Liver (tissue), 3 donors: ENCODE measurements around the gene SH3RF3.

Experiments used
- ATF3 ChIP-seq: IDR thresholded peaks from 2 replicates; pipeline ENCODE4 v1.6.1; 2016; ENCODE audit warnings: antibody characterized with exemption
- EGR1 ChIP-seq, 2 donors: IDR thresholded peaks; 2 replicates each; pipeline ENCODE4 v1.6.1; 2016 to 2018; ENCODE audit warnings: antibody characterized with exemption in 2 of 2, low read depth in 2 of 2
- FOXA1 ChIP-seq: IDR thresholded peaks from 2 replicates; pipeline ENCODE4 v1.6.1; 2016; ENCODE audit warnings: antibody characterized with exemption
- GABPA ChIP-seq, 2 donors: IDR thresholded peaks in 1 of 2; conservative IDR thresholded peaks in 1 of 2; 2 replicates each; pipeline ENCODE4 v1.6.1; 2016; ENCODE audit warnings: antibody characterized with exemption in 2 of 2, mild to moderate bottlenecking in 1 of 2, moderate library complexity in 1 of 2
- HNF4A ChIP-seq, 2 donors: conservative IDR thresholded peaks; 2 replicates each; pipeline ENCODE4 v1.6.1; 2016; ENCODE audit warnings: antibody characterized with exemption in 2 of 2, mild to moderate bottlenecking in 2 of 2
- JUND ChIP-seq, 2 donors: IDR thresholded peaks; 2 replicates each; pipeline ENCODE4 v1.6.1; 2016; ENCODE audit warnings: antibody characterized with exemption in 2 of 2
- MAX ChIP-seq: IDR thresholded peaks from 2 replicates; pipeline ENCODE4 v1.6.1; 2016; ENCODE audit warnings: antibody characterized with exemption
- RAD21 ChIP-seq, 2 donors: IDR thresholded peaks; 2 replicates each; pipeline ENCODE4 v1.6.1; 2016; ENCODE audit warnings: antibody characterized with exemption in 2 of 2, mild to moderate bottlenecking in 2 of 2
- RXRA ChIP-seq, 2 donors: IDR thresholded peaks; 2 replicates each; pipeline ENCODE4 v1.6.1; 2017 to 2018; ENCODE audit warnings: antibody characterized with exemption in 2 of 2, mild to moderate bottlenecking in 1 of 2
- SP1 ChIP-seq: IDR thresholded peaks from 2 replicates; pipeline ENCODE4 v1.6.1; 2018; ENCODE audit warnings: antibody characterized with exemption, mild to moderate bottlenecking
- TAF1 ChIP-seq: conservative IDR thresholded peaks from 2 replicates; pipeline ENCODE4 v1.6.1; 2016; ENCODE audit warnings: antibody characterized with exemption, mild to moderate bottlenecking
- YY1 ChIP-seq: IDR thresholded peaks from 2 replicates; pipeline ENCODE4 v1.6.1; 2016; ENCODE audit warnings: antibody characterized with exemption, mild to moderate bottlenecking
- TF ChIP-seq, protein P1 (sequence below): fragments of 150-350 bp; IDR thresholded peaks from 2 replicates; pipeline ENCODE4 v1.5.1; 2017; ENCODE audit warnings: improper control_type of control experiment, low read depth, low read length; ENCODE audit not compliant: missing input control
- TF ChIP-seq, protein P2 (sequence below): IDR thresholded peaks from 2 replicates; pipeline ENCODE4 v1.6.1; 2016; ENCODE audit warnings: antibody characterized with exemption, mild to moderate bottlenecking
- donor health status: healthy.
- donor health status: healthy.

DNA sequence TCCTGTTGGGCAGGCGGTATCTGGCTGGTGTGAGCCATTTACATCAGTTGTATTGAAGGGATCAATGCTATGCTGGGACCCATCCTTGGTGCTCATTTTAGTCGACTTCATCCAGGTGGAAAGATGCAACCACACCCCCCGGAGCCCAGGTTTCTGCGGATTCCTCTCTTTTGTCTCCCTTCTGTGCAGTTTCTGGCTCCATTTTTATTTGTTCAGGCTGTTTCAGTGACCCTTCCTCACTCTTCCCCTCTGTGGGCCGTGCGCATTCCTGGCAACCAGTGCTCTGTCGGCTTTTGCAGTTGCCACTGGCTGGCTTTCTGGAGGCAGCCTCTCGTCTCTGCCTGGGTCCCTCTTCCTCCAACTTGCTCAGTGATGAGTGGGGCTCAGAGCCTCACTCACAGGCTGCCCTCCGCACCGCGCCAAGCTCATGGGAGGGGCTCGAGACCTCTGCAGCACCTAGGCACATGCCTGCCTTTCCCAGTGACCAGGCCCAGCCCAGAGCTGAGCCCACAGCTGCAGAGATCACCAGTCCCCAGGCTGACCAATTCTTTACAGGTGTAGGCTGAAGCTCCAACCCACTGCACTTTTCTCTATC lies 12.1 kb downstream of the SH3RF3 start:
- TF ChIP-seq JUND (IDR thresholded peaks at IDR 0.05) (no peak), SP1 (no peak), RAD21 (IDR thresholded peaks at IDR 0.05) (no peak), YY1 (no peak), TAF1 (no peak), GABPA (IDR thresholded peaks at IDR 0.05 in 1 of 2, conservative IDR thresholded peaks at IDR 0.05 in 1 of 2) (no peak), RXRA (IDR thresholded peaks at IDR 0.05) (no peak), ATF3 (no peak), HNF4A (conservative IDR thresholded peaks at IDR 0.05) (no peak), FOXA1 (no peak), EGR1 (IDR thresholded peaks at IDR 0.05; ENCODE audit: low read depth in 2 of 2) (no peak), MAX (no peak)
- TF ChIP-seq, protein P1, sequence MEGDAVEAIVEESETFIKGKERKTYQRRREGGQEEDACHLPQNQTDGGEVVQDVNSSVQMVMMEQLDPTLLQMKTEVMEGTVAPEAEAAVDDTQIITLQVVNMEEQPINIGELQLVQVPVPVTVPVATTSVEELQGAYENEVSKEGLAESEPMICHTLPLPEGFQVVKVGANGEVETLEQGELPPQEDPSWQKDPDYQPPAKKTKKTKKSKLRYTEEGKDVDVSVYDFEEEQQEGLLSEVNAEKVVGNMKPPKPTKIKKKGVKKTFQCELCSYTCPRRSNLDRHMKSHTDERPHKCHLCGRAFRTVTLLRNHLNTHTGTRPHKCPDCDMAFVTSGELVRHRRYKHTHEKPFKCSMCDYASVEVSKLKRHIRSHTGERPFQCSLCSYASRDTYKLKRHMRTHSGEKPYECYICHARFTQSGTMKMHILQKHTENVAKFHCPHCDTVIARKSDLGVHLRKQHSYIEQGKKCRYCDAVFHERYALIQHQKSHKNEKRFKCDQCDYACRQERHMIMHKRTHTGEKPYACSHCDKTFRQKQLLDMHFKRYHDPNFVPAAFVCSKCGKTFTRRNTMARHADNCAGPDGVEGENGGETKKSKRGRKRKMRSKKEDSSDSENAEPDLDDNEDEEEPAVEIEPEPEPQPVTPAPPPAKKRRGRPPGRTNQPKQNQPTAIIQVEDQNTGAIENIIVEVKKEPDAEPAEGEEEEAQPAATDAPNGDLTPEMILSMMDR, result no peak
- TF ChIP-seq, protein P2, sequence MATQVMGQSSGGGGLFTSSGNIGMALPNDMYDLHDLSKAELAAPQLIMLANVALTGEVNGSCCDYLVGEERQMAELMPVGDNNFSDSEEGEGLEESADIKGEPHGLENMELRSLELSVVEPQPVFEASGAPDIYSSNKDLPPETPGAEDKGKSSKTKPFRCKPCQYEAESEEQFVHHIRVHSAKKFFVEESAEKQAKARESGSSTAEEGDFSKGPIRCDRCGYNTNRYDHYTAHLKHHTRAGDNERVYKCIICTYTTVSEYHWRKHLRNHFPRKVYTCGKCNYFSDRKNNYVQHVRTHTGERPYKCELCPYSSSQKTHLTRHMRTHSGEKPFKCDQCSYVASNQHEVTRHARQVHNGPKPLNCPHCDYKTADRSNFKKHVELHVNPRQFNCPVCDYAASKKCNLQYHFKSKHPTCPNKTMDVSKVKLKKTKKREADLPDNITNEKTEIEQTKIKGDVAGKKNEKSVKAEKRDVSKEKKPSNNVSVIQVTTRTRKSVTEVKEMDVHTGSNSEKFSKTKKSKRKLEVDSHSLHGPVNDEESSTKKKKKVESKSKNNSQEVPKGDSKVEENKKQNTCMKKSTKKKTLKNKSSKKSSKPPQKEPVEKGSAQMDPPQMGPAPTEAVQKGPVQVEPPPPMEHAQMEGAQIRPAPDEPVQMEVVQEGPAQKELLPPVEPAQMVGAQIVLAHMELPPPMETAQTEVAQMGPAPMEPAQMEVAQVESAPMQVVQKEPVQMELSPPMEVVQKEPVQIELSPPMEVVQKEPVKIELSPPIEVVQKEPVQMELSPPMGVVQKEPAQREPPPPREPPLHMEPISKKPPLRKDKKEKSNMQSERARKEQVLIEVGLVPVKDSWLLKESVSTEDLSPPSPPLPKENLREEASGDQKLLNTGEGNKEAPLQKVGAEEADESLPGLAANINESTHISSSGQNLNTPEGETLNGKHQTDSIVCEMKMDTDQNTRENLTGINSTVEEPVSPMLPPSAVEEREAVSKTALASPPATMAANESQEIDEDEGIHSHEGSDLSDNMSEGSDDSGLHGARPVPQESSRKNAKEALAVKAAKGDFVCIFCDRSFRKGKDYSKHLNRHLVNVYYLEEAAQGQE, result no peak
